ENCODE results near the gene PLPP3. TPM values are rescaled to one million over a fixed set of nuclear protein-coding genes. Genes with fewer than 3 reads are reported as not detected.

The PLPP3 gene
- total and polyA plus RNA-seq, 2 of the 8 experiments (the other 6 are each of a cell fraction or from before 2014, with no cell fraction given) = 33.2 to 42.0 TPM

DNA sequence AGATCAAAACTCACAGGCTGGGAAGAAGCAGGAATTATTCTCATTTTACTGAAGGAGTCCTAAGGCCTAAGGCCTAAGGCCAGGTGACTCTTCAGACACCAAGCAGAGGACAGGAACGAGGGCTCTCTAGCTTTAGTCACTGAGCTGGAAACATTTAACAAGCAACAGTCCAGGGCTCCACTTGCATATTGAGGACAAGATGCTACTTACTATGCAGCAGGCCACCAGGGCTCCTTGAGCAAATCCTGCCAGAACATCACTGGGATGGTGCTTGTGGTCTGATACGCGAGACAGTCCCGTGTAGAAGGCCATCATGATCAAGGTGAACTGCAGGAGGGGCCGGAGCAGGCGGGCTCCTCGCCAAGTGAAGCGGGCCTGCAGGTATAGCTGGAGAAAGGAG, 67.6 kb downstream of the PLPP3 start (continued):
- no peak for TF ChIP-seq SAP30 (IDR thresholded peaks at IDR 0.05; ENCODE audit: insufficient read depth, insufficient replicate concordance, low read length)
- TF ChIP-seq SP1 (IDR thresholded peaks at IDR 0.05; ENCODE audit: low read depth, low read length) = no peak
- TF ChIP-seq BACH1 (IDR thresholded peaks at IDR 0.05; ENCODE audit: low read length) = no peak
- TF ChIP-seq RAD21 (IDR thresholded peaks at IDR 0.05 in 1 of 2, conservative IDR thresholded peaks at IDR 0.05 in 1 of 2; ENCODE audit: low read depth in 2 of 2, low read length in 2 of 2) = no peak
- no peak for TF ChIP-seq BCL11A (IDR thresholded peaks at IDR 0.05; ENCODE audit: low read depth in 2 of 2, low read length in 2 of 2)

All from H1 (cell line).